Measurements from ENCODE around the gene COMT. TPM values are rescaled to one million over a fixed set of nuclear protein-coding genes. Genes with fewer than 3 reads are reported as not detected.
"Not testable (repeated sequence)": the region's sequence is repeated elsewhere in the genome, so short reads cannot be mapped to it uniquely, and the experiment has no call there.

Gene COMT
- polyA plus RNA-seq, 1 experiment, result 332 TPM

- DNase-seq (ENCODE audit: low read depth), result no peak
- CTCF ChIA-PET, result interaction anchor here (0.9 to 7.3 kb wide), 3 partner anchors 134 to 172 kb away, joined by 3 to 76 read pairs (median 4); no protein-coding TSS in a partner anchor
- peaks cover 8% of the 10 kb centered on the region for H3K36me3 ChIP-seq (ENCODE audit: control insufficient read depth, insufficient read depth, low read length)
- no peaks in the 10 kb centered on the region for H3K27me3 ChIP-seq (ENCODE audit: control insufficient read depth, insufficient read depth, low read length)
- no peak overlapping the region for H3K4me3 ChIP-seq (ENCODE audit: low read depth, low read length)
- POLR2A ChIA-PET, result no interaction called here
- TF ChIP-seq CTCF (IDR thresholded peaks at IDR 0.05; ENCODE audit: insufficient read depth, low read depth, low read length), result no peak
Measured at GRCh38 chr22:19903031-19903430, 38.5 kb upstream of the COMT start.

- ChIA-PET CTCF (interaction anchor here (0.9 to 7.3 kb wide), 3 partner anchors 45 to 172 kb away, joined by 3 to 76 read pairs (median 3); no protein-coding TSS in a partner anchor), POLR2A (no interaction called here)
- TF ChIP-seq CTCF (IDR thresholded peaks at IDR 0.05; ENCODE audit: insufficient read depth, low read depth, low read length), result no peak
- no peak for DNase-seq (ENCODE audit: low read depth)
- Histone ChIP-seq H3K4me3 (ENCODE audit: low read depth, low read length) (no peak overlapping the region), H3K36me3 (ENCODE audit: control insufficient read depth, insufficient read depth, low read length) (peaks cover 8% of the 10 kb centered on the region), H3K27me3 (ENCODE audit: control insufficient read depth, insufficient read depth, low read length) (no peaks in the 10 kb centered on the region)
Measured at GRCh38 chr22:19903513-19903912, 38.1 kb upstream of the COMT start.

- H3K27me3 ChIP-seq (ENCODE audit: control insufficient read depth, insufficient read depth, low read length), result no peaks in the 10 kb centered on the region
- POLR2A ChIA-PET, result no interaction called here
- CTCF ChIA-PET, result interaction anchor here (0.7 to 7.3 kb wide), 4 partner anchors 8 to 173 kb away, joined by 3 to 76 read pairs (median 3); no protein-coding TSS in a partner anchor
- no peak for DNase-seq (ENCODE audit: low read depth)
- H3K4me3 ChIP-seq (ENCODE audit: low read depth, low read length), result no peak overlapping the region
- H3K36me3 ChIP-seq (ENCODE audit: control insufficient read depth, insufficient read depth, low read length), result peaks cover 5% of the 10 kb centered on the region
- TF ChIP-seq CTCF (IDR thresholded peaks at IDR 0.05; ENCODE audit: insufficient read depth, low read depth, low read length), result no peak
Measured at GRCh38 chr22:19904174-19904856, 37.3 kb upstream of the COMT start.

GRCh38 chr22:19904935-19905334 lies 36.6 kb upstream of the COMT start:
- Histone ChIP-seq H3K36me3 (ENCODE audit: control insufficient read depth, insufficient read depth, low read length) (peaks cover 5% of the 10 kb centered on the region), H3K27me3 (ENCODE audit: control insufficient read depth, insufficient read depth, low read length) (no peaks in the 10 kb centered on the region), H3K4me3 (ENCODE audit: low read depth, low read length) (no peak overlapping the region)
- ChIA-PET POLR2A (no interaction called here), CTCF (interaction anchor here (0.7 to 7.3 kb wide), 4 partner anchors 9 to 174 kb away, joined by 3 to 76 read pairs (median 3); no protein-coding TSS in a partner anchor)
- TF ChIP-seq CTCF (IDR thresholded peaks at IDR 0.05; ENCODE audit: insufficient read depth, low read depth, low read length), result no peak
- no peak for DNase-seq (ENCODE audit: low read depth)

GRCh38 chr22:19905347-19906276 lies 36.0 kb upstream of the COMT start:
- ChIA-PET POLR2A (no interaction called here), CTCF (interaction anchor here (0.7 to 7.3 kb wide), 5 partner anchors 8 to 226 kb away, joined by 3 to 76 read pairs (median 3); no protein-coding TSS in a partner anchor)
- TF ChIP-seq CTCF (IDR thresholded peaks at IDR 0.05; ENCODE audit: insufficient read depth, low read depth, low read length), result no peak
- no peak for DNase-seq (ENCODE audit: low read depth)
- no peak overlapping the region for H3K4me3 ChIP-seq (ENCODE audit: low read depth, low read length)
- H3K36me3 ChIP-seq (ENCODE audit: control insufficient read depth, insufficient read depth, low read length), result peaks cover 5% of the 10 kb centered on the region
- H3K27me3 ChIP-seq (ENCODE audit: control insufficient read depth, insufficient read depth, low read length), result no peaks in the 10 kb centered on the region

- POLR2A ChIA-PET; DNase-seq (ENCODE audit: low read depth); H3K27me3 ChIP-seq (ENCODE audit: control insufficient read depth, insufficient read depth, low read length); H3K4me3 ChIP-seq (ENCODE audit: low read depth, low read length): not testable (repeated sequence)
- peaks cover 10% of the 10 kb centered on the region for H3K36me3 ChIP-seq (ENCODE audit: control insufficient read depth, insufficient read depth, low read length)
- CTCF ChIA-PET, result interaction anchor here (1.1 to 7.3 kb wide), 3 partner anchors 163 to 227 kb away, joined by 3 to 76 read pairs (median 3); no protein-coding TSS in a partner anchor
Measured at GRCh38 chr22:19906864-19907263, 34.7 kb upstream of the COMT start.

- H3K4me3 ChIP-seq (ENCODE audit: low read depth, low read length); DNase-seq (ENCODE audit: low read depth); POLR2A ChIA-PET; H3K27me3 ChIP-seq (ENCODE audit: control insufficient read depth, insufficient read depth, low read length): not testable (repeated sequence)
- CTCF ChIA-PET, result interaction anchor here (0.9 to 1.0 kb wide), 2 partner anchors 176 to 177 kb away, joined by 4 to 5 read pairs; no protein-coding TSS in a partner anchor
- peaks cover 11% of the 10 kb centered on the region for H3K36me3 ChIP-seq (ENCODE audit: control insufficient read depth, insufficient read depth, low read length)
Measured at GRCh38 chr22:19907902-19908301, 33.7 kb upstream of the COMT start.

Measured in BJ (cell line).